ENCODE results near the gene CEACAM6.

Gene CEACAM6

GRCh38 chr19:41799444-41800000, 44.2 kb downstream of the CEACAM6 start:
- no peak for DNase-seq

GRCh38 chr19:41801031-41801430, 45.7 kb downstream of the CEACAM6 start:
- DNase-seq, result no peak

- DNase-seq, result no peak
Observed at GRCh38 chr19:41801792-41802211, 46.5 kb downstream of the CEACAM6 start.

- no peak for DNase-seq
Observed at GRCh38 chr19:41802770-41803169, 47.4 kb downstream of the CEACAM6 start.

GRCh38 chr19:41804336-41804735, 49.0 kb downstream of the CEACAM6 start:
- DNase-seq, result no peak

GRCh38 chr19:41807176-41807575, 51.8 kb downstream of the CEACAM6 start:
- no peak for DNase-seq

- DNase-seq, result no peak
Observed at GRCh38 chr19:41808663-41809566, 53.6 kb downstream of the CEACAM6 start.

GRCh38 chr19:41810301-41810700, 55.0 kb downstream of the CEACAM6 start:
- no peak for DNase-seq

GRCh38 chr19:41811036-41811435, 55.7 kb downstream of the CEACAM6 start:
- DNase-seq, result no peak

- no peak for DNase-seq
Observed at GRCh38 chr19:41811981-41812380, 56.7 kb downstream of the CEACAM6 start.

GRCh38 chr19:41813911-41814310, 58.6 kb downstream of the CEACAM6 start:
- DNase-seq, result no peak

GRCh38 chr19:41815301-41815700, 60.0 kb downstream of the CEACAM6 start:
- no peak for DNase-seq

- no peak for DNase-seq
Observed at GRCh38 chr19:41816761-41817160, 61.4 kb downstream of the CEACAM6 start.

- no peak for DNase-seq
Observed at GRCh38 chr19:41821003-41821735, 65.8 kb downstream of the CEACAM6 start.
